LNCAP (cell line): ENCODE results near the gene RBL2.

ENCODE experiments used
- TF ChIP-seq, protein P1 (sequence below): fragments of 450-650 bp; IDR thresholded peaks from 2 replicates; pipeline ENCODE4 v1.5.1; 2017; ENCODE audit warnings: mild to moderate bottlenecking

The RBL2 gene

DNA sequence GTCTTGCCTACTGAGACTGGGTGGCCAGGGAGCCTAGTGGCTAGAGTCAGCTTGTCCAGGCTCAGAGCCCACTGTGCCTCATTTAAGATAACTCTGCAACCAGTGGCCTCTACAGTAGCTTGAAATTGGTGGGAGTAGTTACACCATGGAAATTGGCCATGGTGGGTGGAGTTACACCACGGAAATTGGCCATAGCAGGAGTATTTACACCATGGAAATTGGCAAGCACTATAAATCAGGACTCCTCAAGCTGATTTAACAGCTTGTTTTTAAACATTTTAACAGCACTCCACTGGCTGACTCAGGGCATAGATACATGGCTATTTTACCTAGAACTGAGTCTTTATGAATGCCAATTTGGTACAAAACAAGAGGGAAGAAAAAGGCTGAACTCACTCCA is 96.5 kb downstream of the RBL2 start:
- TF ChIP-seq, protein P1, sequence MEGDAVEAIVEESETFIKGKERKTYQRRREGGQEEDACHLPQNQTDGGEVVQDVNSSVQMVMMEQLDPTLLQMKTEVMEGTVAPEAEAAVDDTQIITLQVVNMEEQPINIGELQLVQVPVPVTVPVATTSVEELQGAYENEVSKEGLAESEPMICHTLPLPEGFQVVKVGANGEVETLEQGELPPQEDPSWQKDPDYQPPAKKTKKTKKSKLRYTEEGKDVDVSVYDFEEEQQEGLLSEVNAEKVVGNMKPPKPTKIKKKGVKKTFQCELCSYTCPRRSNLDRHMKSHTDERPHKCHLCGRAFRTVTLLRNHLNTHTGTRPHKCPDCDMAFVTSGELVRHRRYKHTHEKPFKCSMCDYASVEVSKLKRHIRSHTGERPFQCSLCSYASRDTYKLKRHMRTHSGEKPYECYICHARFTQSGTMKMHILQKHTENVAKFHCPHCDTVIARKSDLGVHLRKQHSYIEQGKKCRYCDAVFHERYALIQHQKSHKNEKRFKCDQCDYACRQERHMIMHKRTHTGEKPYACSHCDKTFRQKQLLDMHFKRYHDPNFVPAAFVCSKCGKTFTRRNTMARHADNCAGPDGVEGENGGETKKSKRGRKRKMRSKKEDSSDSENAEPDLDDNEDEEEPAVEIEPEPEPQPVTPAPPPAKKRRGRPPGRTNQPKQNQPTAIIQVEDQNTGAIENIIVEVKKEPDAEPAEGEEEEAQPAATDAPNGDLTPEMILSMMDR = no peak

DNA sequence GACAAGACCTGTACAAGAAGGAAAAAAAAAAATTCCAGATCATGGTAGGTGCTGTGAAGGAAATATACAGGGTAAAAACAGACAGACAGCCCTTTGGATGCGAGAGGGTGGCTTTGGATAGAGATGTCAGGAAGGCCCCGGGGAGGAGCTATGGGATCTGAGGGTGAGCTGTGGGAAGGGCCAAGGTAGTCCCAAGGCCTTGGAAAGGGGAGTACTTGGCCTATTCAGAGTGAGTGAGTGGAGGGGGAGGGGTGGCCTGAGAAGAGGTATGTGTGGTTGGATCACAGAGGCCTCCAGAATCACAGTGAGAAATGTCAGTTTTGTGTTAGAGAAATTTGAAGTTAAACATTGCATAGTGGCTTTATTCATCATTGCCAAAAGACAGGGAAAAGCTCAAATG is 99.9 kb downstream of the RBL2 start:
- TF ChIP-seq, protein P1 = no peak

DNA sequence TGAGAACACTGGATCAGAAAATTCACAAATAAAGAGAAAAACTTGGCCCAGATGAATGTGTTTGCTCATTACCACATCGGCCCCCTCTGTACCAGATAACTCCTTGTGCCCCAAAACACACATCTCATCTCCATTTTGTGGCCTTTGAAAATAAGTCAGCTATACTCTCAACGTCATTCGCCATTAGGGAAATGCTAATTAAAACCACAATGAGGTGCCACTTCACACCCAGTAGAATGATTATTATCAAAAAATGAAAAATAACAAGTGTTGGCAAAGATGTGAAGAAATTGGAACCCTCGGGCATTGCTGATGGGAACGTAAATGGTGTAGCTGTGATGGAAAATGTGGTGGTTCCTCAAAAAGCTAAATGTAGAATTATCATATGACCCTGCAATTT is 103.4 kb downstream of the RBL2 start:
- TF ChIP-seq, protein P1 = no peak
